A172 (cell line): ENCODE results near the gene KRT13. TPM values are rescaled to one million over a fixed set of nuclear protein-coding genes. Genes with fewer than 3 reads are reported as not detected.
A peak's percentile ranks its signal among the peaks of the same experiment; 100 is the strongest.

Source experiments
- DNase-seq: peaks from one replicate; pipeline ENCODE4 v3.0.0-alpha.2; 2015; ENCODE audit warnings: low spot score
- total RNA-seq: library from RNA; depleted of rRNA; stranded (reverse); fragments of >200 nt; shearing (Covaris generic); gene quantifications from 2 replicates; pipeline ENCODE4 v1.2.3, GENCODE V29; 2014

Gene KRT13
- total RNA-seq, 1 experiment from 2014 or later: 2.8 TPM

DNA sequence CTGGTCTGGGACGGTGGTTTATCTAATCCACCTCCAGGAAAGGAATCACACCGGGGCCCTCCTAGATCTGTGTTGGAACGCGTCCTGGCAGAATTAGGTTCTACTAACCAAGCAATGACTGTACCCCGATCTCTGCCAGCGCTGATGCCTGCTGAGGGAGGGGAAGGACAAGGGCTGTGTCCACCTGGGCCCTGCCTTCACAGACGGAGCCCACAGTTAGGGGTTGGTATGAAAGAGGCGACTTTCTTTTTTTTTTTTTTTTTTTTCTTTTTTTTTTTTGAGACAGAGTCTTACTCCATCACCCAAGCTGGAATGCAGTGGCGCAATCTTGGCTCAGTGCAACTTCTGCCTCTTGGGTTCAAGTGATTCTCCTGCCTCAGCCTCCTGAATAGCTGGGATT lies 32.6 kb upstream of the KRT13 start:
- no peak for DNase-seq

DNA sequence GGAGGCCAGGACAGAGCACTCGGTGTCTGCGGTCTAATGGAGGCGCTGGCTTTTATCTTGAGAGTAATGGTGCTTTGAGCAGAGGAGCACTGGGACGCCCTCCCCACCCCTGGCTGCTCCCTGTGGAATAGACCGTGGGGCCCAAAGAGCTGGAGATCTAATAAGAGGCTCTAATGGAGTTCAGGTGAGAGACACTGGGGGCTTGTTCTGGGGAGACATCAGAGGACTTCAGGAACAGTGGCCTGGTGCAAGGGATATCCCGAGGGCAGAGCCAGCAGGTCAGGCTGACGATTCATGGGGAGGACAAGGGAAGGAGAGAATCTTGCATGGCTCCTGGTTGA lies 32.2 kb upstream of the KRT13 start:
- no peak for DNase-seq

DNA sequence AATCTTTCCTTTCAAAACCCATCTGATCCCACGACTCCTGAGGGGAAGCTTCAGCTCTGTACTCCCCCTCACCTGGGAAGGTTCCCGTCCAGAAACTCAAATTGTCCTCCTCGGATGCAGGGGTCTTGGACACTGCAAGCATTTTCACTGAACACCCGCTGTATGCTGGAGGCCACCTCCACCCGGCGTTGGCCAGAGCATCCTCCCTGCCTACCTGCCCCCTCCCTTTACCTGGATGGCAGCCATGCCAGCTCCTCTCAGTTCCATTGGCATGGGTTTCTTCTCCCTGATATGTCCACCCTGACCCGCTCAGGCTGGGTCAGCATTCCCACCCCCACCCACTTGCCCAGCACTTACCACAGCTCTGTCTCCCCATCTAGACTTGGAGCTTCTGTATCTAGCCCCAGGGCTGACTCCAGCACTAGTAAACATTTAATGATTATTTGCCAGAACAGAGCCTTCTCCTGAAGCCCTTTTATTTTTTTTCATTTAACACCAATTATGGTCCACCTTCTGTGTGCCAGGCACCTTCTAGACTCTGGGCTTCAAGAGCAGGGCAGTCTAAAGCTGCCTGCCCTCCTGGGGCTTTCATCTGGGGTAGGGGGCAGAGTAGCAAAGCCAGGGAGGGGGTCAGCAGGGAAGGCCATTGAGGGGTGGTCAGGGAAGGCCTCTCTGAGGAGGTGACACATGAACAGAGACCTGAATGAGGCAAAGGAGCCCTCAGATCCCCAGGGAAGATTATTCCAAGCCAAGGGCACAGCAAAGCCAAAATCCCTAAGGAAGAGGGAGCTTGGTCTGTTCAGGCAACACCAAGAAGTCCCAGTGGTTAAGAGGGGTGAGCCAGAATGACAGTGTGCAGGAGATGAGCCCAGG lies 31.6 kb upstream of the KRT13 start:
- no peak for DNase-seq

DNA sequence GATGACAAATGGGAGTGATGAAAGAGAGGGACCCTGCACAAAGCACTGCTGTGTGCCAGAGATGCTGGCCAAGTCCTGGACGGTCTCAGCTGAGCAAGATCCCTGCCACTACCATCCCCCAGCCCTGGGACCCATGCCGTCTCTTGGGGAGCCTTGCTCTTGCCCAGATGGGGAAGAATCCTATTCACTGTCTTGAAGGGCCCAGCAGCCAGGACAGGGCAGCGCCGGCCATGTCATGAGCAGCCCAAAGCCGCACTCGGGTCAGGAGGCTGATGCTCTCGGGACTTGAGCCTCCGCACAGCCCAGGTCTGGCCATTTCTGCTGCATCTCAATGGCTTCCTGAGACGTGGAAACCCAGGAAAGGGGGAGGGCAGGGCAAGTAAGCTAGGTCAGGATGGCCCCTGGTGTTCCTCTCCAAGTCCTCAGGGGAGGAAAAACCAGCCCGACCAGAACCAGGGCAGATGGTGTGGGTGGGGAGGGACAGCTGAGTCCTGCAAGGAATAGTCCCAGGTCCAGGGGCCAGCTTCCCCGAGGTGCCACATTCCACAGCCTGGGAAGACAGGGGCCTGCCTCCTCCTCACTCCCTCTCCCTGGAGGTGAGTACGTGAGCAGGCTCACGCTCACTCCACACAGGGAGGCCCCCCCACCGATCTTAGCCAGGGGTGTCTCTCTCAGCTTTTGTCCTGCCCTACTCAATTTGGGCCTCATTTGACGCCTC lies 30.5 kb upstream of the KRT13 start:
- no peak for DNase-seq

DNA sequence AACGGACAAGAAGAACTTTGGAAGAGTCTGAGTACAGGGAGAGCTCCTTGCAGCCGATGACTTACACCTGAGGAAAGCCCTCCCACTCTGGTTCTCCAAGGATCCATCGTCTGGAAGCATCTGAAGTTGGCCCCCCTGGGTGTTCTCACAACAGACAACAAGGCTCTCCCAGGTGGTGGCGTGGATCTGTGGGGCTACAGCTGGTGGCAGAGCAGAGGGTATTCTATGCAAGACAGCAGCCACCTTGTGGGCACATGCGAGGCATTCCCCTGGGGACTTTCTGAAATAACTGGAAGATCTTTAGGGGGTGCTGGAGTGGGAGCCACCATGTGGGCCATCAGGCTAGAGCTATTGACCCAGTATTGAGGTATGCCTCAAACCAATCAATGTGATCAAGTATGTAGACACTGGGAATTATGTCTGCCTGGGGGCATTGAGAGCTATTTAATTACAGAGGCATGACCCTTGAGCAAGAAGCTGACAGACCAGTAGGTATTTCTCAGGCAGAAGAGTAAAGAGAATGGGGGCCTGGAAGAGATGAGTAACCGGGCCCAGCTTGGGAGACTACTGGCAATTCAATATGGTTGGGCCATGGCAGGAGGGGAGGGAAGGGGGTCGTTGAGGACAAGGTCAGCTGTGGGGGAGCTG lies 29.6 kb upstream of the KRT13 start:
- DNase-seq: no peak

DNA sequence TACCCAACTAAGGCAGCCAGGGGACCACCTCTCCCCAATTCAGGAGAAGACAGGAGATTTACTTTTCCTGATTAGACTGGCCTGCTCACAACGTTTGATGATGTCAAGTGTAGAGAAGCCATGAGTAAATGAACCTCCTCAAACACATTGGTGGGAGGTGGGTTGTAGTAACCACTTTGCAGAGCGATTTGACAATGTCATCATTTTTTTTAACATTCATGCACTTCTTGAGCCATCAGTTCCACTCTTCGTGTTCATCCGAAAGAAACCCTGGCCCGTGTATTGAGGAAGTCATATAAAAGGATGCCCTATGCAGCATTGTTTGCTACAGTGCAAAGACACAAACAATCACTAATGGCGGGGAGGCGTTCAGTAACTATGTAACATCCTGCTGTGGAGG lies 28.2 kb upstream of the KRT13 start:
- DNase-seq: no peak

DNA sequence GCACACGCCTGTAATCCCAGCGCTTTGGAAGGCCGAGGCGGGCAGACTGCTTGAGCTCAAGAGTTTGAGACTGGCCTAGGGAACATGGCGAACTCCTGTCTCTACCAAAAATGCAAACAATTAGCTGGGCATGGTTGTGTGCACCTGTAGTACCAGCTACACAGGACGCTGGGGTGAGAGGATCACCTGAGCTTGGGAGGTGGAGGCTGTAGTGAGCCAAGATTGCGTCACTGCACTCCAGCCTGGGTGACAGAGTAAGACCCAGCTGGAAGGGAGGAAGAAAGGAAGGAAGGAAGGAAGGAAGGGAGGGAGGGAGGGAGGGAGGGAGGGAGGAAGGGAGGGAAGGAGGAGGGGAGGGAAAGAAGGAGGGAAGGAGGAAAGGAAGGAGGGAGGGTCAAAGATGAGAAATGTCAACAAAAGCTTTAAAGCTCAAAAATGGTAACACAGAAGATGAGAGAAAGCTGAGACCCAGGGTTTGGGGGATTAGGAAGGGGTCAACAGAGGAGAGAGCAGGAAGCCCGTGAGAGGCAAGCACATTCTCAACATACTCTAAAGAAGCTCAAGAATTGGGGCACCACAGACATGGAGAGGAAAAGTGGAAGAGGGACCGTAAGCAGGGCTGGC lies 27.6 kb upstream of the KRT13 start:
- no peak for DNase-seq

DNA sequence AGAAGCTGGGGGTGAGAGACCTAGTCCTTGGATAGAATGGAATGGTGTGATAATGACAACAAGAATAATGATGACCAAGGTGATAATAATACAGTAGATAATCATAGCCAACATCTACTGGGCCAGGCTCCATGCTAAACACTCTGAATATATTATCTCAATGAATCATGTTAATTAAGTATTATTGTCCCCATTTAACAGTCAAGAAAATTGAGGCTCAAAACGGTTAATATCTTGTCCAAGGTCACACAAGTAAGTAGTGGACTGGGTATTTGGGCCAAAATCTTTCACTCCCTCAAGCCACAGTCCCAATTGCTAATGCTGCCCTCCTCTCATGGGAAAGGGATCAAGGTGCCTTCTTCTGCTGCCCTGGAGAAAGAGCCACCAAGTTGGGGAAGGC lies 26.6 kb upstream of the KRT13 start:
- DNase-seq: no peak

DNA sequence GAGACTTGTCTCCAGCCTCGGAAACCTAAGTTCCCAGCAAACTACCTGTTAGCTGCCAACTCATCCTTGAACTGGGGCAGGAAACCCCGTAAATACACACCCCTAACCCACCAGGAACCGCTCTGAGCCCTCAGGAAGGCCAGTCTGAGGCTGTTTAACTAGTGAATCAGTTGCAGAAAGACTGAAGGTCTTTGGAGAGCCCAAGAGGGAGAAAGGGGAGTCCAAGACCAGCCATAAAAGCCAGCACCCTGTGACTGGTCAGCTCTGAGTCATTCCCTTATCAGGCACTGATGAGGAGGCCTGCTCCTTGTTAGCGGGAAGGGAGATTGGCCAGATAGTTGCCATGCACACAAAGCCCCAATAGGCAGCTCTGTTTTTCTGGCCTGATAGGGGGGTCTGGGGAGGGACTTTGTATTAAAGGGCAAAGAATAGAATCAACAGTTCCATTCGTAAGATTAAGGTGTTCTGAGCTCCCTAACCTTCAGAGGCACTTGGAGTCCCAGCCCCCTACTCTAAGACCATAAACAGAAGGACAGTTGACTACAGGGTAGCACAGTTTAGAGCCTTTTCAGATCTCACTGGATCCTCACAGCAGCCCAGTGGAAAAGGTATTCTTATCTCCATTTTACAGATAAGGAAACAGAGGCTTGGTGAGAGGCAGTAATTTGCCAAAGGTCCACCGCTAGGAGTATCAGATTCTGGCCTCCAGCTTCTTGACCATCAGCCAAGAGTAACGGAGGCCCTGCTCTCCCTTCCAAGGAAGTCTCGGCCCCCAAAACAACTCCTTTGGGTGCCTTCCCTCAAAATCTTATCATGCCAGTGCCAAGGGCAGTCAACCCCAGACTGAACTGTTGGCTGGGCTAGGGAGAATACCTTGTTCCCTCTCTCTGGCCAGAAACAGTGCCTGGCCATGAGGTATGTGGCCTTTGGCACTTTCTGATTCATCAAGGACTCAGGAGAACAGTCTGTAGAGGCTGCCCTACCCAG lies 24.9 kb upstream of the KRT13 start:
- peak; percentile 99 for DNase-seq

DNA sequence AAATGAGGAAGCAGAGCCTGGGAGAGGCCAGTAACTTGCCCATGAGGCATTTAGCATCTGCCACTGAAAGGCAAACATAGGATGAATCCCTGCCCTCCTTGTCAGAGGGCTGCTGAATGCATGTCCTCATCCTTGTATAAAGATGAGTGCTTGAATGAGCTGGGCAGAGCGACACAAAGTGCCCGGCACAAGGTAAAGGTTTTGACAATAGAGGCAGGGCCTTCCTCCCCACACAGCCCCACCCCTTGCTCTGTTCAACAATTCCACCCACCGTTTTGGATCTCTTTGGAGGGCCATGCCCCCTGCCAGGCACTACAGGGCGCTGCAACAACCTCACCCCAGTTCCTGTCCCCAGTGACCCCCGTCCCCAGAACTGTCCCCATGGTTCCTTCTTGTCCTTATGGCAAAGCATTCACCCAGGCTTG lies 24.1 kb upstream of the KRT13 start:
- no peak for DNase-seq

DNA sequence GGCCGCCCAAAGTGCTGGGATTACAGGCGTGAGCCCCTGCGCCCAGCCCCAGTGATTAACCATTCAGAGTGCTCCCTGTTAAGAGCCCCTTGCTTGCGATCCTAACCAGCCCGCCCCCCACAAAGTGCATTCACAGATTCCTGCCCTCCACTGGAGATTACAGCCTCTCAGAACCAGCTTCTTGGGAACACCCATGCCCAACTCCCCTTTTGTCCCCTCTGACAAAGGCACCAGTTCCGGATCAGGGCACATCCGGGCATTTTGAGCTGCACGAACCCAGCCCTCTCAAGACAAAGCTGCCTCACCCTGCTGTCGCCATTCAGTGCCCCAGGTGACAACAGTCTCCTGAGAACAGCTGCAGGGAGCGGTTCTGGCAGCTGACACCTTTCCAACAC lies 23.5 kb upstream of the KRT13 start:
- DNase-seq: no peak

DNA sequence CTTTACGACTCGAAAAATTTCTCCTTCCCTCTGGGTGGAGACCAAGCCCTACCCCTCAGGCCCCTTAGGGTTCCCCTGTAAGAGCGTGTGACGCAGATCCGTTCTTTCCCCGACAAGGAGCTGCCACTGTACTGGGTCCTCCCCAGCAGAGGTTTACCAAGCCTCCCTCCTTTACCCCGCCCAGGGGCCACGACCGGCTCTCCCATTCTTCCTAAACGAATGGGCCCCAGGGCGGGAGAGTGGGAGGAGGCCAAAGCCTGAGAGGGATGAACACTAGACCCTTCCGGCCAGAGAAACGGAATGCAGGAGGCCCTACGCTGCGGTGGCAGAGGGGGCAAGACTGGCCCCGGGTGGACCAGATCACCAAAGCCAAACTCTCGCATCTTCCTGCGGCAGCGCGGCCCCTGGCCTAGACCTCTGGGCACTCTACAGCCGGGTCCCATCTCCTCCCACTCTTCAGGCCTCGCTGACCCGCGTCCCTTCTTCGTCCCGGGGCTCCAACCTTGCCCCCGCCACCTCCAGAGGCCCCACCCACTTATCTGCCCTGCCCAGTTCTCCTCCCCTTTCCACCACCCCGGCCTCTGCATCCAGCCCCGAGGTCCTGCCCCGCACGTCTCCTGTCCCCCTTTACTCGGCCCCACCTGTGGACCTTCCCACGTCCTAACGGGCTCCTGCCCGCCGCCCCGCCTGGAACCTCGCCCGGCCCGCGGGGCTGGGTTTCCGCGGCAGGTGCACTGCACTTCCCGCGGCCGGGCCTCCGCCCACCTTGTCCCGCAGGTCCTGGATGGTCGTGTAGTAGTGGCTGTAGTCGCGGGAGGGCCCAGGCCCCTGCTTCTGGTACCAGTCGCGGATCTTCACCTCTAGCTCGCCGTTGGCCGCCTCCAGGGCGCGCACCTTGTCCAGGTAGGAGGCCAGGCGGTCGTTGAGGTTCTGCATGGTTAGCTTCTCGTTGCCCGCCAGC lies 21.9 kb upstream of the KRT13 start:
- DNase-seq: no peak

DNA sequence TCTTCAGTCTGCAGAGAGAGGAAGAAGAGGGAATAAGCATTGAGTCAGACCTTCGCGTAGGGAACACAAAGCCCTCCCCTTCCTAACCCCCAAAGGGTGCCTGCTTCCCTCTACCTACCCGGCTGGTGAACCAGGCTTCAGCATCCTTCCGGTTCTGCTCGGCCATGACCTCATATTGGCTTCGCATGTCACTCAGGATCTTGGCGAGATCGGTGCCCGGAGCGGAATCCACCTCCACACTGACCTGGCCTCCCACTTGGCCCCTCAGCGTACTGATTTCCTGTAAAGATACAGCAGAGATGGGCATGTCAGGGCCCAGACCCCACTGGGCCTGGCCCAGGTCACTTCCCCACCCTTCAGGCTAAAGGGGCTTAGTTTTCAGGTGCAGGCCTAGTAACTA lies 18.8 kb upstream of the KRT13 start:
- no peak for DNase-seq

DNA sequence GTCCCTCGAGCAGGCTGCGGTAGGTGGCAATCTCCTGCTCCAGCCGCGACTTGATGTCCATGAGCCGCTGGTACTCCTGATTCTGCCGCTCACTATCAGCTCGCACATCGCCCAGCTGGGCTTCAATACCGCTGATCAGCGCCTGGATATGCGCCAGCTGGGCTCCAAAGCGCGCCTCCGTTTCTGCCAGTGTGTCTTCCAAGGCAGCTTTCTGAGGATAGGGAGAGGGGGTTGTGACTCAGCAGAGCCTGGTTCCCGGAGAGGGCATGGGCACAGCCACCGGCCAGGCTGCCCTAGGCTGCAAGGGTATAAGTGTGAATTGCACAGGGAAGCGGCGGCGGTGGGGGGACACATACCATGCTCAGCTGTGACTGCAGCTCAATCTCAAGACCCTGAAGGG lies 18.4 kb upstream of the KRT13 start:
- peak; percentile 81 for DNase-seq

DNA sequence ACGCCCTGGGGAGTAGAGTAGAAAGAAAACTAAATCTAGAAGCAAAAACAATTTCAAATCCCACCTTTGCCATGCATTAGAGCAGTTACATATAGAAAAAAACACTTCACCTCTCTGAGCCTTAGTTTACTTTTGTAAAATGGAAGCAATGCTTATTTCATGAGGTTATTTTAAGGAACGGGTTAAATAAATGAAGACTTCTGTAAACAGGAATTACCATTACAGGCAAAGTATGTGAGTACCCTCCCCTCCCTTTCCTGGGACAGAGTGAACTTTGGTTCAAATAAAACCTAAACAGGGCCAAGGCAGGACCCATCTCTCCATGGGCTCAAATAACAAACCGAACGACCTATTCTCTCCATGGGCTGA lies 17.8 kb upstream of the KRT13 start:
- DNase-seq: no peak

DNA sequence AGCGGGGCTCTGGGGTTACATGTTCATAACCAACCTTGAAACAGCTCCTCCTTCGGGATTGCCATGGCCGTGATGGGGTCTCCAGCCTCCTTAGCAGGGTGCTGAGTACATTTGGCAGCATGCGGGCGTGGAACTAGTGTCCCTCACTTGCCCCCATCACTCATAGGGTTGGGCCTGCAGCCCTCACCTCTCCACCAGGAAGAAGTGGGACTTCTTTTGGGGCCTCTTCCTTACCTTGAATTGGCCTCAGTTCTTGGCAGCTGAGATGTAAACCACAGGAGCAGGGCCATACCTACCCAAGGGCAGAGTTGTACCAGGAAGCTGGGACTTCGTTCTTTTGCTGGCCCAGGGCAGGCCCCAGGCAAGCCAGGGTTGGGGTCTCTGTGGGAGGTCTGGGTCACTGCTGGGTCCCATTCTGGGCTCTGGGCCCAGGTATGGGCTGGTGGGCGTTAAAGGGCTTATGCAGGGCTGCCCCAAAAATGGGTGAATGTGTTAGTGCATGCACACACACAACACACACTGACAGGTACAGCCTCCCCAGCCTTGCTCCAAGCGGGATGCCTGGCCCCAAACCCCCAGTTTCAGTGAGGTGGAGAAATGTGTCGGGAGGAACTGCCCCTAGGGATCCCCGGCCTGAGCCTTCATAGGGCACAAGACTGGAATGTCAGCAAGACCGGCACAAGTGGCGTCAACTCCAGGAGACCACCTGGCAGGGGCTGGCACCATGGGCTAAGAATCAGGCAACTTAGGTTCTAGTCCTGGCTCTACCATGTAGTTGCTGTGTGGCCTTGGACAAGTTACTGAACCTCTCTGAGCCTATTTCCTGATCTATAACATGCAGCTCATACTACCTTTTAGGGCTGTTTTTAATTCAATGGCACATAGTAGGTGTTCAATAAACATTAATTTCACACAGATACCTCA lies 17.2 kb upstream of the KRT13 start:
- DNase-seq: no peak

DNA sequence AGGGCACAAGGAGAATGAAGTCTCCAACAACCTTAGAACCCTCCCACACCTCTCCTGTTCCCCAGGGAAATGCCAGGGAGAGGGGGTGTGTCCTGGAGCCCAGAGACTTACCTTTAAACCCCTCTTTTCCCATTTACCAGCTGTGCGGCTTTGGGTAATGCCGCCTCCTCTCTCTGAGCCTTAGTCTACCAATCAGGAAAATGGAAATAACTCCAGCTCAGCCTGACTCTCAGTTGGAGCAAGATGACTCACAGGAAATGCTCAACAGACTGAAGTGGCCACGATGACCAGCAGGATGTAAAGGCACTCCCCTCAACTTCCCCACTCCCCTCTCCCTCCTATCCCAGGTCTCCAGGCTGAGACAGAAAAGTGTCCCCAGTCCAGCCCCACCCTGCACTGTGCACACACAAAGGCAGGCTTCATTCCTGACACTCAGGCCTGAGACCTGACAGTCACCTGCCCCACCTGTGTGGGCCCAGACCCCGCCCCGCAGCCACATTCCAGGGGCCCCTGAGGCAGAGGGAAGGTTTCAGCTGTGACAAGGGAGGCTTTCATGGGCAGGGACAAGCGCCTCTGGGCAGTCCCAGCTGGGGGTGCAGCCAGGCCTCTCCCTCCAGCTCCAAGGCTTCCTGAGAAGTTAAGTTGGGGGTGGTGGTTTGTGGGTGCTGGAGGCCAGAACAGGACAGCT lies 16.3 kb upstream of the KRT13 start:
- peak; percentile 99 for DNase-seq

DNA sequence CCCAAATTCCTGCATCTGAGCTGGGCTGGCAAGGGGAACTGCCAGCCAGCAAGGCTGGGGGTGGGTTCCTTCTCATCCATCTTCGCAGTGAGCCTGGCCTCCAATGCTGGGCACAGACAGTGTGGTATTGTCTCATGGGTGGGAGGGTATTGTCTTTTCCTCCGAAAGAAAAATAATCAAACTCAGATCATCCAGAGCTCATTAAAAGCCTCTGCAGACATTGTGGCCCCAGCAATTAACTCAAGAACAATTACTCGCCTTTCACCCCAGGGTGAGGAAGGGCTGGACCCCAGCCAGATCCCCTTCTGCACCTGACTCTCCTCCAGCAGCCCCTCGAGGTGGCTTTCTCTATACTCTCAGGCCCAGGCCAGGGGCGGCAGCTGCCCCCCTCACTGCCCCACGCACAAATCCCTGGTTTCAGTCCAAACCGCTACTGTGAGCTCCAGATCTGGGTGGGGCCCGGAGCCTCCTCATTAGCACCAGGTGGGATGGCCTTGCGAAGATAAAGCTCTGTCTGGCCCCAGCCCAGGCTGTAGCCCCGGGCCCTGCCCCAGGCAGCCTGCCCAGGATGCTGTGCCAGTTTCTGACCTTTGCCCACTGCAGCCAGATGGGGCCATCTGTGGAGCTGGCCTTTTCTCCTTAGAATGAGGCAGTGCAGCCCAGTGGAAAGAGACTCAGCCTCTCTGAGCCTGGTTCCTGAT lies 15.6 kb upstream of the KRT13 start:
- peak; percentile 94 for DNase-seq
